Measurements from ENCODE around the gene ADAMTS18.

- TF ChIP-seq POLR2A (IDR thresholded peaks at IDR 0.05) (no peak), CTCF (IDR thresholded peaks at IDR 0.05) (no peak), POLR2AphosphoS5 (IDR thresholded peaks at IDR 0.05) (no peak), EP300 (IDR thresholded peaks at IDR 0.05) (no peak)
Observed at GRCh38 chr16:77376358-77376757, 58.5 kb downstream of the ADAMTS18 start.
